GM12878 (cell line): ENCODE measurements around the gene PXMP2. TPM values are rescaled to one million over a fixed set of nuclear protein-coding genes. Genes with fewer than 3 reads are reported as not detected.

ENCODE experiments used
- ATAC-seq: fragments of 200-7000 bp; cut with Tn5 transposase; 3 replicates; pipeline ENCODE4 v1.9.1; 2020; ENCODE audit warnings: mild to moderate bottlenecking, moderate library complexity
- BruUV-seq: library from RNA; stranded (reverse); fragments of 400-500 nt; replicated peaks from 2 replicates; lab custom pipeline; 2021; lab: Mats Ljungman, UMichigan
- CTCF ChIA-PET: fragments of 300-600 bp; sonication (Branson Sonifier 250); formaldehyde crosslinking; extraction: SDS; loops from one replicate; lab custom pipeline; 2021; ENCODE audit warnings: inconsistent platforms; lab: Yijun Ruan, JAX
- POLR2A ChIA-PET: fragments of 350-600 bp; formaldehyde crosslinking; extraction: SDS; loops from one replicate; lab custom pipeline; 2021; ENCODE audit warnings: inconsistent platforms; lab: Charles Lee
- RAD21 ChIA-PET: fragments of 300-600 bp; sonication (Branson Sonifier 250); formaldehyde crosslinking; loops from one replicate; lab custom pipeline; 2023; ENCODE audit warnings: antibody characterized with exemption; ENCODE audit not compliant: unreplicated experiment; lab: Charles Lee
- SMC1A ChIA-PET: fragments of 300-600 bp; sonication (Branson Sonifier 250); formaldehyde crosslinking; loops from one replicate; lab custom pipeline; 2023; ENCODE audit not compliant: unreplicated experiment, uncharacterized antibody; lab: Charles Lee
- DNase-seq: peaks from one replicate; pipeline ENCODE4 v3.0.0-alpha.2; 2011; ENCODE audit warnings: low read depth, low spot score
- FAIRE-seq: peaks from 3 replicates; lab custom pipeline; 2011; peaks lifted over from hg19 to GRCh38; lab: Jason Lieb, UNC
- H2AFZ ChIP-seq: 2 replicates; pipeline ENCODE4 v1.6.0; 2011; ENCODE audit warnings: low read depth, low read length, control low read depth; ENCODE audit not compliant: control insufficient read depth
- H3K27ac ChIP-seq: 2 replicates; pipeline ENCODE4 v1.5.1; 2011; ENCODE audit warnings: control low read depth; ENCODE audit not compliant: control insufficient read depth, insufficient read depth
- H3K27me3 ChIP-seq, 2 experiments: replicated peaks in 1 of 2; 2 replicates each; pipeline versions ENCODE4 v1.6.0 to v1.6.1; 2011; ENCODE audit warnings: low read length in 1 of 2; ENCODE audit not compliant: control insufficient read depth in 2 of 2, insufficient read depth in 2 of 2
- H3K36me3 ChIP-seq, 2 experiments: 2 replicates each; pipeline ENCODE4 v1.5.1; 2011; ENCODE audit warnings: low read length in 1 of 2; ENCODE audit not compliant: control insufficient read depth in 2 of 2, insufficient read depth in 2 of 2
- H3K4me1 ChIP-seq: 2 replicates; pipeline ENCODE4 v1.6.1; 2011; ENCODE audit warnings: mild to moderate bottlenecking, low read length, moderate library complexity, mixed read lengths; ENCODE audit not compliant: control insufficient read depth, insufficient read depth
- H3K4me2 ChIP-seq: 2 replicates; pipeline ENCODE4 v1.6.0; 2011; ENCODE audit warnings: control low read depth; ENCODE audit not compliant: control insufficient read depth, insufficient read depth
- H3K4me3 ChIP-seq: fragments of 200-600 bp; sonication (generic); 2 replicates; pipeline ENCODE4 v1.5.1; 2016
- H3K79me2 ChIP-seq: 2 replicates; pipeline ENCODE4 v1.6.0; 2011; ENCODE audit warnings: low read length; ENCODE audit not compliant: control insufficient read depth, insufficient read depth
- H3K9ac ChIP-seq: 2 replicates; pipeline ENCODE4 v1.8.0; 2011; ENCODE audit warnings: low read length, control low read depth, mixed read lengths; ENCODE audit not compliant: control insufficient read depth, insufficient read depth
- H3K9me3 ChIP-seq: replicated peaks from 3 replicates; pipeline ENCODE4 v1.5.1; 2011; ENCODE audit warnings: mild to moderate bottlenecking, low read length; ENCODE audit not compliant: control insufficient read depth, insufficient read depth
- H4K20me1 ChIP-seq: 2 replicates; pipeline ENCODE4 v1.6.0; 2011; ENCODE audit not compliant: control insufficient read depth, insufficient read depth
- BHLHE40 ChIP-seq, 2 experiments: fragments of 450-650 bp in 1 of 2; IDR thresholded peaks; 2 replicates each; pipeline ENCODE4 v1.6.1; 2011 to 2017; ENCODE audit warnings: low read depth in 2 of 2, borderline replicate concordance in 1 of 2, improper control_type of control experiment in 1 of 2, low read length in 1 of 2, mild to moderate bottlenecking in 1 of 2
- DPF2 ChIP-seq: fragments of 450-650 bp; IDR thresholded peaks from 2 replicates; pipeline ENCODE4 v1.6.1; 2017; ENCODE audit warnings: mild to moderate bottlenecking
- MTA2 ChIP-seq: fragments of 450-650 bp; IDR thresholded peaks from 2 replicates; pipeline ENCODE4 v1.6.1; 2016; ENCODE audit warnings: low read depth, mild to moderate bottlenecking, moderate library complexity
- NR2C1 ChIP-seq: fragments of 450-650 bp; IDR thresholded peaks from 2 replicates; pipeline ENCODE4 v1.6.1; 2017; ENCODE audit warnings: antibody characterized with exemption, mild to moderate bottlenecking, moderate library complexity
- STAT1 ChIP-seq: fragments of 450-650 bp; conservative IDR thresholded peaks from 2 replicates; pipeline ENCODE4 v1.6.1; 2014; ENCODE audit warnings: antibody characterized with exemption, mild to moderate bottlenecking
- SUPT20H ChIP-seq: IDR thresholded peaks from 2 replicates; pipeline ENCODE4 v1.6.1; 2011; ENCODE audit warnings: low read depth, mild to moderate bottlenecking, low read length, moderate library complexity, borderline replicate concordance; ENCODE audit not compliant: control insufficient read depth
- TCF12 ChIP-seq: IDR thresholded peaks from 2 replicates; pipeline ENCODE4 v1.6.1; 2011; ENCODE audit warnings: low read depth, mild to moderate bottlenecking, low read length
- ZNF207 ChIP-seq: fragments of 450-650 bp; IDR thresholded peaks from 2 replicates; pipeline ENCODE4 v1.6.1; 2014; ENCODE audit warnings: antibody characterized with exemption, mild to moderate bottlenecking, borderline replicate concordance
- WGBS: methylation state at CpG from one replicate; pipeline ENCODE4 v1.1.6; 2016; ENCODE audit warnings: low lambda C conversion rate; ENCODE audit not compliant: insufficient replicate concordance, insufficient coverage; ENCODE audit errors: missing lambda C conversion rate; 5-methylcytosine and 5-hydroxymethylcytosine counted together
- in situ Hi-C: fragments of 300-500 bp; cut with MboI; formaldehyde crosslinking; loops from 9 replicates; pipeline ENCODE4 v1.14.3; 2018; ENCODE audit warnings: mixed read lengths
- intact Hi-C: fragments of 100-400 bp; cut with micrococcal nuclease; formaldehyde crosslinking; loops from one replicate; pipeline ENCODE4 v1.14.2; 2022; ENCODE audit not compliant: unreplicated experiment
- polyA plus RNA-seq, 11 experiments: library from polyadenylated mRNA; depleted of rRNA in 4 of 11; unstranded in 6 of 11; stranded (reverse) in 5 of 11; fragments of >200 nt; fragmentation: Nextera tagmentation in 4 of 11; fragmentation: Illumina TruSeq in 1 of 11; extraction: Ambion mirVana in 4 of 11; extraction: Trizol in 1 of 11; gene quantifications; 1 replicate in 1 of 11; 2 replicates in 10 of 11; pipeline versions ENCODE4 v1.2.1 to v1.2.3, GENCODE V29; 2011 to 2016; ENCODE audit warnings: inconsistent platforms in 2 of 11, missing spikeins in 2 of 11, low read depth in 1 of 11
- total RNA-seq, 4 experiments: library from RNA; depleted of rRNA in 3 of 4; stranded (reverse); fragments of >200 nt in 3 of 4; fragmentation: Illumina TruSeq in 1 of 4; extraction: Trizol in 1 of 4; gene quantifications; 2 replicates each; pipeline versions ENCODE4 v1.2.1 to v1.2.3, GENCODE V29; 2013 to 2021
- TF ChIP-seq, protein P1 (sequence below): fragments of 450-650 bp; IDR thresholded peaks from 2 replicates; pipeline ENCODE4 v1.6.1; 2016; ENCODE audit warnings: mild to moderate bottlenecking
- TF ChIP-seq, protein P2 (sequence below): fragments of 450-650 bp; formaldehyde crosslinking; IDR thresholded peaks from 2 replicates; pipeline ENCODE4 v1.4.0; 2020; ENCODE audit warnings: mild to moderate bottlenecking, moderate library complexity
- TF ChIP-seq, protein P3 (sequence below): IDR thresholded peaks from 2 replicates; pipeline ENCODE4 v1.6.1; 2011; ENCODE audit warnings: low read depth, mild to moderate bottlenecking, low read length, moderate library complexity, borderline replicate concordance; ENCODE audit errors: extremely low read depth
- TF ChIP-seq, protein P4 (sequence below): fragments of 450-650 bp; IDR thresholded peaks from 2 replicates; pipeline ENCODE4 v1.6.1; 2016; ENCODE audit warnings: mild to moderate bottlenecking

The PXMP2 gene
- total and polyA plus RNA-seq, 10 of the 15 experiments (the other 5 are each of a cell fraction or from before 2014, with no cell fraction given), result 4.0 to 97.8 (median 42.0) TPM

DNA sequence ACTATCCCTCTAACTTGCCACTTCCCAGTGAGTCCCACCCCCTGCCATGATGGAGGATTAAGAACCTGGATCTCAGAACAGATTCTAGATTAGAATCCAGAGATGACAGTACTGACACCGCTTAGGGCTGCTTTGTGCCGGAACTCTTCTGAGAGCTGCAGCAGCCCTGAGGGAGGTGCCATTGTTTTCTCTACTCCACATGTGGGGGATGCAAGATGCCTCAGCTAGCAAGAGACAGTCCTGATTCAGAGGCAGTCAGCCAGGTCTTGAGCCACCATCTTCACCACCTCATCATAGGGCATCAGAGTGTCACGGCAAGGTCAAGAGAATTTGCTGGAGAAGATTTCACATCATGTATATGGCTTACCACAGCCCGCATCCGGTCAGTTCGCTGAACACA is 19.9 kb downstream of the PXMP2 start:
- TF ChIP-seq DPF2, result no peak
- no peak for TF ChIP-seq MTA2
- no peak for TF ChIP-seq ZNF207
- TF ChIP-seq NR2C1, result no peak
- no peak for TF ChIP-seq STAT1
- no peak for TF ChIP-seq SUPT20H
- TF ChIP-seq, protein P1, sequence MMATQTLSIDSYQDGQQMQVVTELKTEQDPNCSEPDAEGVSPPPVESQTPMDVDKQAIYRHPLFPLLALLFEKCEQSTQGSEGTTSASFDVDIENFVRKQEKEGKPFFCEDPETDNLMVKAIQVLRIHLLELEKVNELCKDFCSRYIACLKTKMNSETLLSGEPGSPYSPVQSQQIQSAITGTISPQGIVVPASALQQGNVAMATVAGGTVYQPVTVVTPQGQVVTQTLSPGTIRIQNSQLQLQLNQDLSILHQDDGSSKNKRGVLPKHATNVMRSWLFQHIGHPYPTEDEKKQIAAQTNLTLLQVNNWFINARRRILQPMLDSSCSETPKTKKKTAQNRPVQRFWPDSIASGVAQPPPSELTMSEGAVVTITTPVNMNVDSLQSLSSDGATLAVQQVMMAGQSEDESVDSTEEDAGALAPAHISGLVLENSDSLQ, result no peak
- TF ChIP-seq, protein P2, sequence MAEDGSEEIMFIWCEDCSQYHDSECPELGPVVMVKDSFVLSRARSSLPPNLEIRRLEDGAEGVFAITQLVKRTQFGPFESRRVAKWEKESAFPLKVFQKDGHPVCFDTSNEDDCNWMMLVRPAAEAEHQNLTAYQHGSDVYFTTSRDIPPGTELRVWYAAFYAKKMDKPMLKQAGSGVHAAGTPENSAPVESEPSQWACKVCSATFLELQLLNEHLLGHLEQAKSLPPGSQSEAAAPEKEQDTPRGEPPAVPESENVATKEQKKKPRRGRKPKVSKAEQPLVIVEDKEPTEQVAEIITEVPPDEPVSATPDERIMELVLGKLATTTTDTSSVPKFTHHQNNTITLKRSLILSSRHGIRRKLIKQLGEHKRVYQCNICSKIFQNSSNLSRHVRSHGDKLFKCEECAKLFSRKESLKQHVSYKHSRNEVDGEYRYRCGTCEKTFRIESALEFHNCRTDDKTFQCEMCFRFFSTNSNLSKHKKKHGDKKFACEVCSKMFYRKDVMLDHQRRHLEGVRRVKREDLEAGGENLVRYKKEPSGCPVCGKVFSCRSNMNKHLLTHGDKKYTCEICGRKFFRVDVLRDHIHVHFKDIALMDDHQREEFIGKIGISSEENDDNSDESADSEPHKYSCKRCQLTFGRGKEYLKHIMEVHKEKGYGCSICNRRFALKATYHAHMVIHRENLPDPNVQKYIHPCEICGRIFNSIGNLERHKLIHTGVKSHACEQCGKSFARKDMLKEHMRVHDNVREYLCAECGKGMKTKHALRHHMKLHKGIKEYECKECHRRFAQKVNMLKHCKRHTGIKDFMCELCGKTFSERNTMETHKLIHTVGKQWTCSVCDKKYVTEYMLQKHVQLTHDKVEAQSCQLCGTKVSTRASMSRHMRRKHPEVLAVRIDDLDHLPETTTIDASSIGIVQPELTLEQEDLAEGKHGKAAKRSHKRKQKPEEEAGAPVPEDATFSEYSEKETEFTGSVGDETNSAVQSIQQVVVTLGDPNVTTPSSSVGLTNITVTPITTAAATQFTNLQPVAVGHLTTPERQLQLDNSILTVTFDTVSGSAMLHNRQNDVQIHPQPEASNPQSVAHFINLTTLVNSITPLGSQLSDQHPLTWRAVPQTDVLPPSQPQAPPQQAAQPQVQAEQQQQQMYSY (CRISPR knock-in tag), result no peak
- TF ChIP-seq, protein P3, sequence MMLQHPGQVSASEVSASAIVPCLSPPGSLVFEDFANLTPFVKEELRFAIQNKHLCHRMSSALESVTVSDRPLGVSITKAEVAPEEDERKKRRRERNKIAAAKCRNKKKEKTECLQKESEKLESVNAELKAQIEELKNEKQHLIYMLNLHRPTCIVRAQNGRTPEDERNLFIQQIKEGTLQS, result no peak
- no peak for TF ChIP-seq TCF12
- no peak for TF ChIP-seq BHLHE40 (IDR thresholded peaks at IDR 0.05; ENCODE audit: borderline replicate concordance in 1 of 2, low read depth in 2 of 2, low read length in 1 of 2)
- TF ChIP-seq, protein P4, sequence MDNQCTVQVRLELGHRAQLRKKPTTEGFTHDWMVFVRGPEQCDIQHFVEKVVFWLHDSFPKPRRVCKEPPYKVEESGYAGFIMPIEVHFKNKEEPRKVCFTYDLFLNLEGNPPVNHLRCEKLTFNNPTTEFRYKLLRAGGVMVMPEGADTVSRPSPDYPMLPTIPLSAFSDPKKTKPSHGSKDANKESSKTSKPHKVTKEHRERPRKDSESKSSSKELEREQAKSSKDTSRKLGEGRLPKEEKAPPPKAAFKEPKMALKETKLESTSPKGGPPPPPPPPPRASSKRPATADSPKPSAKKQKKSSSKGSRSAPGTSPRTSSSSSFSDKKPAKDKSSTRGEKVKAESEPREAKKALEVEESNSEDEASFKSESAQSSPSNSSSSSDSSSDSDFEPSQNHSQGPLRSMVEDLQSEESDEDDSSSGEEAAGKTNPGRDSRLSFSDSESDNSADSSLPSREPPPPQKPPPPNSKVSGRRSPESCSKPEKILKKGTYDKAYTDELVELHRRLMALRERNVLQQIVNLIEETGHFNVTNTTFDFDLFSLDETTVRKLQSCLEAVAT, result no peak
- WGBS, result 93% methylated on average over 6 of the region's 6 CpGs
- intact Hi-C loops, result no loop called here
- Histone ChIP-seq H3K27me3 (no peaks in the 10 kb centered on the region), H3K9ac (no peak overlapping the region), H4K20me1 (no peaks in the 10 kb centered on the region), H3K9me3 (no peaks in the 10 kb centered on the region), H3K36me3 (peaks cover 3 to 5% of the 10 kb centered on the region in 2 experiments; a peak in 3 of 4 replicates), H3K4me2 (no peak overlapping the region), H3K4me3 (no peak overlapping the region), H3K27ac (no peak overlapping the region), H3K79me2 (peaks cover 24% of the 10 kb centered on the region), H3K4me1 (no peaks in the 10 kb centered on the region; the same call in 1 of the 2 replicates), H2AFZ (no peak overlapping the region)
- CTCF ChIA-PET, result no interaction called here
- FAIRE-seq, result no peak
- RAD21 ChIA-PET, result no interaction called here
- SMC1A ChIA-PET, result no interaction called here
- POLR2A ChIA-PET, result no interaction called here
- in situ Hi-C loops, result no loop called here
- BruUV-seq, result no TSS peak
- no peak for ATAC-seq
- no peak for DNase-seq
